ENCODE data around the gene GNAI1. TPM values are rescaled to one million over a fixed set of nuclear protein-coding genes. Genes with fewer than 3 reads are reported as not detected.

The GNAI1 gene
- total RNA-seq, 2 experiments from 2014 or later, result 0.50 to 1.1 TPM

GRCh38 chr7:80182630-80183276 lies 48.1 kb downstream of the GNAI1 start:
- ChIA-PET POLR2A (no interaction called here), CTCF (no interaction called here)
- intact Hi-C loops (cut with micrococcal nuclease), result no loop called here
- Mint-ChIP-seq H3K9me3 (peaks cover 6% of the 10 kb centered on the region), H3K27ac (no peak overlapping the region), H3K4me3 (no peak overlapping the region), H3K36me3 (no peaks in the 10 kb centered on the region), H3K4me1 (ENCODE audit: low read depth) (no peaks in the 10 kb centered on the region), H3K27me3 (no peaks in the 10 kb centered on the region)
- DNase-seq, result no peak

GRCh38 chr7:80183351-80183750 lies 48.7 kb downstream of the GNAI1 start:
- H3K4me3 Mint-ChIP-seq, result no peak overlapping the region
- intact Hi-C loops (cut with micrococcal nuclease), result no loop called here
- H3K36me3 Mint-ChIP-seq, result no peaks in the 10 kb centered on the region
- H3K9me3 Mint-ChIP-seq, result peaks cover 6% of the 10 kb centered on the region
- no peak overlapping the region for H3K27ac Mint-ChIP-seq
- CTCF ChIA-PET, result no interaction called here
- no peak for DNase-seq
- no peaks in the 10 kb centered on the region for H3K27me3 Mint-ChIP-seq
- POLR2A ChIA-PET, result no interaction called here
- H3K4me1 Mint-ChIP-seq (ENCODE audit: low read depth), result no peaks in the 10 kb centered on the region

- Mint-ChIP-seq H3K9me3 (peaks cover 6% of the 10 kb centered on the region), H3K36me3 (no peaks in the 10 kb centered on the region), H3K27ac (no peak overlapping the region), H3K4me1 (ENCODE audit: low read depth) (no peaks in the 10 kb centered on the region), H3K4me3 (no peak overlapping the region), H3K27me3 (no peaks in the 10 kb centered on the region)
- DNase-seq, result no peak
- intact Hi-C loops (cut with micrococcal nuclease), result no loop called here
- CTCF ChIA-PET, result no interaction called here
- POLR2A ChIA-PET, result no interaction called here
Measured at GRCh38 chr7:80183900-80184685, 49.5 kb downstream of the GNAI1 start.

GRCh38 chr7:80184693-80185092 lies 50.1 kb downstream of the GNAI1 start:
- POLR2A ChIA-PET, result no interaction called here
- H3K4me1 Mint-ChIP-seq (ENCODE audit: low read depth), result no peaks in the 10 kb centered on the region
- no peaks in the 10 kb centered on the region for H3K27me3 Mint-ChIP-seq
- intact Hi-C loops (cut with micrococcal nuclease), result no loop called here
- H3K9me3 Mint-ChIP-seq, result peaks cover 6% of the 10 kb centered on the region
- CTCF ChIA-PET, result no interaction called here
- no peak for DNase-seq
- H3K4me3 Mint-ChIP-seq, result no peak overlapping the region
- no peak overlapping the region for H3K27ac Mint-ChIP-seq
- H3K36me3 Mint-ChIP-seq, result no peaks in the 10 kb centered on the region

- Mint-ChIP-seq H3K4me3 (no peak overlapping the region), H3K9me3 (peaks cover 6% of the 10 kb centered on the region), H3K27ac (no peak overlapping the region), H3K36me3 (no peaks in the 10 kb centered on the region), H3K4me1 (ENCODE audit: low read depth) (no peaks in the 10 kb centered on the region), H3K27me3 (no peaks in the 10 kb centered on the region)
- DNase-seq, result no peak
- POLR2A ChIA-PET, result no interaction called here
- CTCF ChIA-PET, result no interaction called here
- intact Hi-C loops (cut with micrococcal nuclease), result no loop called here
Measured at GRCh38 chr7:80185571-80185970, 50.9 kb downstream of the GNAI1 start.

GRCh38 chr7:80186721-80187120 lies 52.1 kb downstream of the GNAI1 start:
- DNase-seq, result no peak
- H3K36me3 Mint-ChIP-seq, result no peaks in the 10 kb centered on the region
- no peak overlapping the region for H3K4me3 Mint-ChIP-seq
- ChIA-PET POLR2A (no interaction called here), CTCF (interaction anchor here (0.7 kb wide), 1 partner anchor 166 kb away, joined by 3 read pairs; no protein-coding TSS in a partner anchor)
- intact Hi-C loops (cut with micrococcal nuclease), result no loop called here
- no peaks in the 10 kb centered on the region for H3K27me3 Mint-ChIP-seq
- H3K4me1 Mint-ChIP-seq (ENCODE audit: low read depth), result no peaks in the 10 kb centered on the region
- no peak overlapping the region for H3K27ac Mint-ChIP-seq
- peaks cover 6% of the 10 kb centered on the region for H3K9me3 Mint-ChIP-seq

GRCh38 chr7:80187279-80187678 lies 52.6 kb downstream of the GNAI1 start:
- intact Hi-C loops (cut with micrococcal nuclease), result no loop called here
- POLR2A ChIA-PET, result no interaction called here
- Mint-ChIP-seq H3K4me3 (no peak overlapping the region), H3K27ac (no peak overlapping the region), H3K4me1 (ENCODE audit: low read depth) (no peaks in the 10 kb centered on the region), H3K9me3 (peaks cover 4% of the 10 kb centered on the region), H3K27me3 (no peaks in the 10 kb centered on the region), H3K36me3 (no peaks in the 10 kb centered on the region)
- CTCF ChIA-PET, result interaction anchor here (0.6 kb wide), 1 partner anchor 139 kb away, joined by 3 read pairs; no protein-coding TSS in a partner anchor
- no peak for DNase-seq

GRCh38 chr7:80187727-80188126 lies 53.1 kb downstream of the GNAI1 start:
- ChIA-PET CTCF (interaction anchor here (0.6 kb wide), 1 partner anchor 139 kb away, joined by 3 read pairs; no protein-coding TSS in a partner anchor), POLR2A (no interaction called here)
- no peak overlapping the region for H3K4me3 Mint-ChIP-seq
- H3K27ac Mint-ChIP-seq, result no peak overlapping the region
- no peaks in the 10 kb centered on the region for H3K4me1 Mint-ChIP-seq (ENCODE audit: low read depth)
- intact Hi-C loops (cut with micrococcal nuclease), result no loop called here
- DNase-seq, result no peak
- H3K36me3 Mint-ChIP-seq, result no peaks in the 10 kb centered on the region
- peaks cover 4% of the 10 kb centered on the region for H3K9me3 Mint-ChIP-seq
- no peaks in the 10 kb centered on the region for H3K27me3 Mint-ChIP-seq

GRCh38 chr7:80189638-80190037 lies 55.0 kb downstream of the GNAI1 start:
- POLR2A ChIA-PET, result no interaction called here
- Mint-ChIP-seq H3K4me3 (no peak overlapping the region), H3K9me3 (peaks cover 2% of the 10 kb centered on the region), H3K27me3 (no peaks in the 10 kb centered on the region), H3K27ac (no peak overlapping the region), H3K4me1 (ENCODE audit: low read depth) (no peaks in the 10 kb centered on the region), H3K36me3 (no peaks in the 10 kb centered on the region)
- DNase-seq, result no peak
- CTCF ChIA-PET, result no interaction called here
- intact Hi-C loops (cut with micrococcal nuclease), result no loop called here

- Mint-ChIP-seq H3K27me3 (no peaks in the 10 kb centered on the region), H3K36me3 (no peaks in the 10 kb centered on the region), H3K9me3 (peaks cover 12% of the 10 kb centered on the region), H3K27ac (no peak overlapping the region), H3K4me1 (ENCODE audit: low read depth) (no peaks in the 10 kb centered on the region), H3K4me3 (no peak overlapping the region)
- DNase-seq, result no peak
- intact Hi-C loops (cut with micrococcal nuclease), result no loop called here
- CTCF ChIA-PET, result no interaction called here
- POLR2A ChIA-PET, result no interaction called here
Measured at GRCh38 chr7:80197627-80198026, 63.0 kb downstream of the GNAI1 start.

GRCh38 chr7:80199051-80199450 lies 64.4 kb downstream of the GNAI1 start:
- POLR2A ChIA-PET, result no interaction called here
- H3K27me3 Mint-ChIP-seq, result no peaks in the 10 kb centered on the region
- no peaks in the 10 kb centered on the region for H3K4me1 Mint-ChIP-seq (ENCODE audit: low read depth)
- peaks cover 12% of the 10 kb centered on the region for H3K9me3 Mint-ChIP-seq
- DNase-seq, result no peak
- no peaks in the 10 kb centered on the region for H3K36me3 Mint-ChIP-seq
- no peak overlapping the region for H3K27ac Mint-ChIP-seq
- intact Hi-C loops (cut with micrococcal nuclease), result no loop called here
- CTCF ChIA-PET, result no interaction called here
- H3K4me3 Mint-ChIP-seq, result no peak overlapping the region

- DNase-seq, result no peak
- Mint-ChIP-seq H3K36me3 (no peaks in the 10 kb centered on the region), H3K27ac (no peak overlapping the region), H3K27me3 (no peaks in the 10 kb centered on the region), H3K4me1 (ENCODE audit: low read depth) (no peaks in the 10 kb centered on the region), H3K4me3 (no peak overlapping the region), H3K9me3 (peaks cover 5% of the 10 kb centered on the region)
- intact Hi-C loops (cut with micrococcal nuclease), result no loop called here
- ChIA-PET CTCF (no interaction called here), POLR2A (no interaction called here)
Measured at GRCh38 chr7:80204454-80204853, 69.8 kb downstream of the GNAI1 start.

- intact Hi-C loops (cut with micrococcal nuclease), result no loop called here
- no peaks in the 10 kb centered on the region for H3K27me3 Mint-ChIP-seq
- no peak for DNase-seq
- no peak overlapping the region for H3K27ac Mint-ChIP-seq
- ChIA-PET POLR2A (no interaction called here), CTCF (no interaction called here)
- no peaks in the 10 kb centered on the region for H3K4me1 Mint-ChIP-seq (ENCODE audit: low read depth)
- no peak overlapping the region for H3K4me3 Mint-ChIP-seq
- peaks cover 5% of the 10 kb centered on the region for H3K9me3 Mint-ChIP-seq
- H3K36me3 Mint-ChIP-seq, result no peaks in the 10 kb centered on the region
Measured at GRCh38 chr7:80204919-80205318, 70.3 kb downstream of the GNAI1 start.
